Endothelial cell of umbilical vein (primary cell): ENCODE results near the gene DSCAML1. TPM values are rescaled to one million over a fixed set of nuclear protein-coding genes. Genes with fewer than 3 reads are reported as not detected.

Experiments
- BruUV-seq: library from RNA; stranded (reverse); fragments of 400-500 nt; replicated peaks from 2 replicates; lab custom pipeline; 2021; lab: Mats Ljungman, UMichigan
- CTCF ChIA-PET: fragments of 300-600, 350-600 bp; sonication (Branson Sonifier 250); formaldehyde crosslinking; loops from one replicate; lab custom pipeline; 2021; ENCODE audit warnings: antibody characterized with exemption, inconsistent platforms; lab: Charles Lee
- POLR2A ChIA-PET: fragments of 300-600, 350-600 bp; sonication (Branson Sonifier 250); formaldehyde crosslinking; loops from one replicate; lab custom pipeline; 2021; ENCODE audit warnings: antibody characterized with exemption, inconsistent platforms; lab: Charles Lee
- DNase-seq: peaks from one replicate; pipeline ENCODE4 v3.0.0-alpha.2; 2011; ENCODE audit warnings: low read depth, low spot score
- FAIRE-seq: peaks from 2 replicates; lab custom pipeline; 2011; peaks lifted over from hg19 to GRCh38; lab: Jason Lieb, UNC
- H2AFZ ChIP-seq: 2 replicates; pipeline ENCODE4 v1.6.0; 2012; ENCODE audit warnings: low read depth, low read length, control low read depth, inconsistent platforms
- H3K27ac ChIP-seq: 2 replicates; pipeline ENCODE4 v1.5.1; 2011; ENCODE audit warnings: low read depth, mild to moderate bottlenecking, control low read depth, low read length, moderate library complexity; ENCODE audit not compliant: insufficient read depth
- H3K27me3 ChIP-seq, 2 experiments: 2 replicates each; pipeline versions ENCODE4 v1.6.0 to v1.6.1; 2011; ENCODE audit warnings: low read length in 2 of 2, mixed read lengths in 1 of 2; ENCODE audit not compliant: control insufficient read depth in 2 of 2, insufficient read depth in 2 of 2
- H3K36me3 ChIP-seq, 2 experiments: 2 replicates in 1 of 2; 3 replicates in 1 of 2; pipeline ENCODE4 v1.5.1; 2011; ENCODE audit warnings: low read length in 2 of 2, mild to moderate bottlenecking in 1 of 2, moderate library complexity in 1 of 2; ENCODE audit not compliant: control insufficient read depth in 2 of 2, insufficient read depth in 2 of 2; ENCODE audit errors: extremely low read depth in 1 of 2
- H3K4me1 ChIP-seq: 3 replicates; pipeline ENCODE4 v1.5.1; 2011; ENCODE audit warnings: mild to moderate bottlenecking, low read length; ENCODE audit not compliant: control insufficient read depth, insufficient read depth; ENCODE audit errors: extremely low read depth
- H3K4me2 ChIP-seq: 2 replicates; pipeline ENCODE4 v1.6.1; 2011; ENCODE audit warnings: low read length, control low read depth, mixed read lengths; ENCODE audit not compliant: insufficient read depth
- H3K4me3 ChIP-seq, 3 experiments: fragments of 200-600 bp in 1 of 3; sonication (generic), shearing (Covaris generic) in 1 of 3; replicated peaks in 1 of 3; 2 replicates each; pipeline ENCODE4 v1.5.1; 2011 to 2016; ENCODE audit warnings: control low read depth in 3 of 3, low read length in 3 of 3, mild to moderate bottlenecking in 2 of 3, inconsistent platforms in 1 of 3, low read depth in 1 of 3, moderate library complexity in 1 of 3; ENCODE audit not compliant: insufficient read depth in 1 of 3
- H3K79me2 ChIP-seq: 2 replicates; pipeline ENCODE4 v1.6.0; 2012; ENCODE audit warnings: low read length, inconsistent platforms; ENCODE audit not compliant: control insufficient read depth, insufficient read depth
- H3K9ac ChIP-seq: replicated peaks from 2 replicates; pipeline ENCODE3; 2011; ENCODE audit warnings: low read length, control low read depth; ENCODE audit not compliant: insufficient read depth; ENCODE audit errors: extremely low read depth
- H3K9me1 ChIP-seq: replicated peaks from 3 replicates; pipeline ENCODE4 v1.6.0; 2011; ENCODE audit warnings: mild to moderate bottlenecking, low read length; ENCODE audit not compliant: control insufficient read depth, insufficient read depth; ENCODE audit errors: extremely low read depth
- H3K9me3 ChIP-seq: replicated peaks from 2 replicates; pipeline ENCODE4 v1.5.1; 2012; ENCODE audit warnings: low read length, inconsistent platforms; ENCODE audit not compliant: control insufficient read depth, insufficient read depth
- H4K20me1 ChIP-seq: replicated peaks from 2 replicates; pipeline ENCODE3; 2011; ENCODE audit warnings: mild to moderate bottlenecking, low read length; ENCODE audit not compliant: control insufficient read depth, insufficient read depth; ENCODE audit errors: extremely low read depth
- CTCF ChIP-seq, 2 donors: IDR thresholded peaks; 1 replicate in 1 of 2; 2 replicates in 1 of 2; pipeline ENCODE4 v1.5.1; 2011; ENCODE audit warnings: low read length in 2 of 2, mild to moderate bottlenecking in 2 of 2, moderate library complexity in 2 of 2, control low read depth in 1 of 2, inconsistent platforms in 1 of 2, low read depth in 1 of 2; ENCODE audit not compliant: insufficient read depth in 1 of 2; ENCODE audit errors: extremely low read depth in 1 of 2
- EZH2 ChIP-seq: IDR thresholded peaks from 2 replicates; pipeline ENCODE4 v1.6.1; 2012; ENCODE audit warnings: borderline replicate concordance, low read depth, mild to moderate bottlenecking, moderate library complexity, low read length, inconsistent platforms; ENCODE audit not compliant: severe bottlenecking
- FOS ChIP-seq: IDR thresholded peaks from 2 replicates; pipeline ENCODE4 v1.6.1; 2011; ENCODE audit warnings: mild to moderate bottlenecking, low read length, moderate library complexity, borderline replicate concordance; ENCODE audit not compliant: insufficient read depth
- GATA2 ChIP-seq: IDR thresholded peaks from 2 replicates; pipeline ENCODE4 v1.7.0; 2011; ENCODE audit warnings: low read depth, mild to moderate bottlenecking, moderate library complexity, mixed read lengths, low read length; ENCODE audit not compliant: insufficient read length, insufficient read depth
- JUN ChIP-seq: IDR thresholded peaks from 2 replicates; pipeline ENCODE4 v1.6.1; 2011; ENCODE audit warnings: borderline replicate concordance, low read depth; ENCODE audit not compliant: insufficient read length, insufficient read depth
- MAX ChIP-seq: IDR thresholded peaks from 2 replicates; pipeline ENCODE4 v1.6.1; 2011; ENCODE audit not compliant: insufficient read depth, insufficient read length
- MYC ChIP-seq: IDR thresholded peaks from one replicate; pipeline ENCODE4 v1.6.1; 2011; ENCODE audit warnings: mild to moderate bottlenecking, low read depth, low read length
- POLR2A ChIP-seq: IDR thresholded peaks from 2 replicates; pipeline ENCODE4 v1.6.1; 2012; ENCODE audit warnings: low read depth, mild to moderate bottlenecking, control low read depth, low read length
- POLR2AphosphoS5 ChIP-seq: IDR thresholded peaks from 2 replicates; pipeline ENCODE4 v1.6.1; 2012; ENCODE audit warnings: low read depth, mild to moderate bottlenecking, control low read depth, low read length, moderate library complexity; ENCODE audit not compliant: insufficient read depth
- dilution Hi-C: fragments of 300-500 bp; cut with MboI; formaldehyde crosslinking; loops from one replicate; pipeline ENCODE4 v1.15.0; 2019; ENCODE audit warnings: low sequenced_read_pairs; ENCODE audit not compliant: extremely low pct_ligation_motif_present
- intact Hi-C: fragments of 100-400 bp; cut with micrococcal nuclease; formaldehyde crosslinking; loops from one replicate; pipeline ENCODE4 v1.10.0; 2022
- polyA plus RNA-seq, 4 experiments: library from polyadenylated mRNA; depleted of rRNA in 3 of 4; stranded (reverse) in 3 of 4; unstranded in 1 of 4; fragments of >200 nt; gene quantifications; 2 replicates each; pipeline versions ENCODE4 v1.2.1 to v1.2.3, GENCODE V29; 2011 to 2012; ENCODE audit warnings: missing spikeins in 1 of 4
- total RNA-seq: library from RNA; stranded (reverse); gene quantifications from 2 replicates; pipeline ENCODE4 v1.2.3, GENCODE V29; 2021

Gene DSCAML1
- total and polyA plus RNA-seq, 2 donors (not counting 3 experiments of a cell fraction or from before 2014, with no cell fraction given) = not detected

- POLR2A ChIA-PET = no interaction called here
- H3K9me1 ChIP-seq = no peaks in the 10 kb centered on the region
- H3K4me2 ChIP-seq = no peak overlapping the region
- no peak for TF ChIP-seq POLR2A
- TF ChIP-seq MAX = no peak
- no peak for TF ChIP-seq EZH2
- no peak for TF ChIP-seq FOS
- TF ChIP-seq MYC = no peak
- TF ChIP-seq POLR2AphosphoS5 = no peak
- peaks cover 8 to 9% of the 10 kb centered on the region in 2 experiments for H3K27me3 ChIP-seq
- no peak overlapping the region for H2AFZ ChIP-seq
- H3K9me3 ChIP-seq = no peaks in the 10 kb centered on the region
- H3K9ac ChIP-seq = no peak overlapping the region
- no peaks in the 10 kb centered on the region for H3K36me3 ChIP-seq
- DNase-seq = no peak
- dilution Hi-C loops = no loop called here
- FAIRE-seq = no peak
- no peak overlapping the region for H3K27ac ChIP-seq
- H3K4me1 ChIP-seq = no peaks in the 10 kb centered on the region
- no peaks in the 10 kb centered on the region for H4K20me1 ChIP-seq
- intact Hi-C loops = no loop called here
- CTCF ChIA-PET = interaction anchor here (0.6 to 2.9 kb wide), 8 partner anchors 10 to 646 kb away, joined by 3 to 18 read pairs (median 4); no protein-coding TSS in a partner anchor
- no peak overlapping the region for H3K4me3 ChIP-seq
- no peaks in the 10 kb centered on the region for H3K79me2 ChIP-seq
- no TSS peak for BruUV-seq
Measured at GRCh38 chr11:117805045-117805444, 8.0 kb upstream of the DSCAML1 start.

GRCh38 chr11:117803896-117804295 is 6.9 kb upstream of the DSCAML1 start:
- Histone ChIP-seq H2AFZ (no peak overlapping the region), H3K4me2 (no peak overlapping the region), H3K9me3 (no peaks in the 10 kb centered on the region), H3K36me3 (no peaks in the 10 kb centered on the region), H3K4me3 (no peak overlapping the region), H3K9ac (no peak overlapping the region), H3K27me3 (peaks cover 5 to 14% of the 10 kb centered on the region in 2 experiments), H3K4me1 (no peaks in the 10 kb centered on the region), H3K27ac (no peak overlapping the region), H3K9me1 (no peaks in the 10 kb centered on the region), H3K79me2 (no peaks in the 10 kb centered on the region), H4K20me1 (no peaks in the 10 kb centered on the region)
- intact Hi-C loops (no loop called here), dilution Hi-C loops (no loop called here)
- CTCF ChIA-PET = interaction anchor here (0.8 to 2.9 kb wide), 5 partner anchors 11 to 378 kb away, joined by 3 to 18 read pairs (median 10); no protein-coding TSS in a partner anchor
- no peak for TF ChIP-seq CTCF (IDR thresholded peaks at IDR 0.05; ENCODE audit: extremely low read depth in 1 of 2, insufficient read depth in 1 of 2, low read depth in 1 of 2, low read length in 2 of 2)
- TF ChIP-seq POLR2A = no peak
- TF ChIP-seq GATA2 = no peak
- TF ChIP-seq MAX = no peak
- TF ChIP-seq FOS = no peak
- no peak for TF ChIP-seq JUN
- no peak for TF ChIP-seq MYC
- no peak for TF ChIP-seq POLR2AphosphoS5
- TF ChIP-seq EZH2 = no peak
- FAIRE-seq = no peak
- POLR2A ChIA-PET = no interaction called here
- DNase-seq = no peak
- BruUV-seq = no TSS peak
